Bronchial epithelial cell (primary cell): ENCODE data around the gene FHDC1. TPM values are rescaled to one million over a fixed set of nuclear protein-coding genes. Genes with fewer than 3 reads are reported as not detected.

Source experiments
- DNase-seq: peaks from one replicate; pipeline ENCODE4 v3.0.0-alpha.2; 2010; ENCODE audit warnings: low read depth
- FAIRE-seq: peaks from 2 replicates; lab custom pipeline; 2011; peaks lifted over from hg19 to GRCh38; lab: Jason Lieb, UNC
- H3K27me3 ChIP-seq: 2 replicates; pipeline ENCODE4 v1.5.1; 2011; ENCODE audit warnings: low read length; ENCODE audit not compliant: control insufficient read depth, insufficient read depth
- H3K36me3 ChIP-seq: 2 replicates; pipeline ENCODE4 v1.5.1; 2011; ENCODE audit warnings: low read length; ENCODE audit not compliant: control insufficient read depth, insufficient read depth
- H3K4me3 ChIP-seq: 2 replicates; pipeline ENCODE4 v1.5.1; 2011; ENCODE audit warnings: mild to moderate bottlenecking, low read depth, low read length, control low read depth
- total RNA-seq: library from RNA; depleted of rRNA; stranded (reverse); fragments of >200 nt; gene quantifications from 2 replicates; pipeline ENCODE4 v1.2.1, GENCODE V29; 2014
- TF ChIP-seq, protein P1 (sequence below): IDR thresholded peaks from 2 replicates; pipeline ENCODE4 v1.5.1; 2011; ENCODE audit warnings: mild to moderate bottlenecking, moderate library complexity, low read length, control low read depth, inconsistent platforms; ENCODE audit not compliant: insufficient read depth, severe bottlenecking

The FHDC1 gene
- total RNA-seq, 1 donor from 2014 or later = 0.53 TPM

DNA sequence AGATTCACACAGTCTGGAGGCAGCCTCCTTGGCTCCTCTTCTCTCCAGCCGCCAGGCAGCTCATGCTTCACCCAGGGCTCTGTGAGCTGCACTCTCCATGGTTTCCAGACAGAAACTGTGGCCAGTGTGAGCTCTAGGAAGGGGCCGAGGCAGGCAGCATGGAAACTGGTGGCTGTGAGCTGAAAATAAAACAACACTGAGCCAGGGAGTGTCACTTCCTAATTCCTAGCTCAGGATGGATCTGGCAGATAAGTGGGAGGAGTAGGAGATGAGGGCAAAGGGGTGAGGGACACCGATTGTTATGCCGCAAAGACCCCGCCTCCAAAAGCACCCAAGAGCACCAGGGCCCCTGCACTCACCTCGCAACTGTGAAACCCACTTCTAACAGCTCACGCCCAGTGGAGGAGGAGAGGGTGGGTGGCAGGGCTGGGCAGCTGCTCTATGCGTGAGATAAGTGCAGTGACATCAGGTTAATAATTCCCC, 69.8 kb downstream of the FHDC1 start:
- Histone ChIP-seq H3K36me3 (no peaks in the 10 kb centered on the region), H3K27me3 (no peaks in the 10 kb centered on the region), H3K4me3 (no peak overlapping the region)
- TF ChIP-seq, protein P1, sequence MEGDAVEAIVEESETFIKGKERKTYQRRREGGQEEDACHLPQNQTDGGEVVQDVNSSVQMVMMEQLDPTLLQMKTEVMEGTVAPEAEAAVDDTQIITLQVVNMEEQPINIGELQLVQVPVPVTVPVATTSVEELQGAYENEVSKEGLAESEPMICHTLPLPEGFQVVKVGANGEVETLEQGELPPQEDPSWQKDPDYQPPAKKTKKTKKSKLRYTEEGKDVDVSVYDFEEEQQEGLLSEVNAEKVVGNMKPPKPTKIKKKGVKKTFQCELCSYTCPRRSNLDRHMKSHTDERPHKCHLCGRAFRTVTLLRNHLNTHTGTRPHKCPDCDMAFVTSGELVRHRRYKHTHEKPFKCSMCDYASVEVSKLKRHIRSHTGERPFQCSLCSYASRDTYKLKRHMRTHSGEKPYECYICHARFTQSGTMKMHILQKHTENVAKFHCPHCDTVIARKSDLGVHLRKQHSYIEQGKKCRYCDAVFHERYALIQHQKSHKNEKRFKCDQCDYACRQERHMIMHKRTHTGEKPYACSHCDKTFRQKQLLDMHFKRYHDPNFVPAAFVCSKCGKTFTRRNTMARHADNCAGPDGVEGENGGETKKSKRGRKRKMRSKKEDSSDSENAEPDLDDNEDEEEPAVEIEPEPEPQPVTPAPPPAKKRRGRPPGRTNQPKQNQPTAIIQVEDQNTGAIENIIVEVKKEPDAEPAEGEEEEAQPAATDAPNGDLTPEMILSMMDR = no peak
- FAIRE-seq = no peak
- no peak for DNase-seq

DNA sequence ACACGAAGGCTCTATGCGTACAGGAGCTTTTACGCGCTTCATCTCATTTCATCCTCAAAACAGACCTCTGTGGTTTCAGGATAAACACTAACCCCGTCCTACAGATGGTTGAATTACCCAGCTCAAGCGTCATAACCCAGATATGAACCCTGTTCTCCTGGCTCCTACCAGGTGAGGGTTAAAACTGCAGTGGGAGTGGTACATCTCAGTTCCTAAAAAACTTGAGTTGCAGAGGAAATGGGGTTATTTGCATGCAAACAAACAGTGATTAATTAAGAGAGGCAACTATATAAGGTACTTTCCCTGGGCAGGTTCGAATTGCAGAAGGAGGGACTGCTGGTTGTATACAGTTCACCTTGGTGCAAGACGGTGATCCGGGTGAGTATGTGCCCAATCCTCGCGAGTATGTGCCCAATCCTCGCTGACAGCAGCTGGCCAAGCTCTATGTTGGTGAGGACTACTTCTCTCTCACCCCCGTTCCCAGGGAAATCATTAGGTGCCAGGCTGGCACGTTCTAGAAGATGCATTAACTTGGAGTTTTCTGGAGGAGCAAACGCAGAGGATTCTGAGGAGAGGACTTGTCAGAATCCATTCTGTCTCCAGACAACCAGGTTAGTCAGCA, 72.6 kb downstream of the FHDC1 start:
- FAIRE-seq (no peak), DNase-seq (no peak)
- TF ChIP-seq, protein P1 = no peak
- Histone ChIP-seq H3K36me3 (no peaks in the 10 kb centered on the region), H3K4me3 (no peak overlapping the region), H3K27me3 (no peaks in the 10 kb centered on the region)

DNA sequence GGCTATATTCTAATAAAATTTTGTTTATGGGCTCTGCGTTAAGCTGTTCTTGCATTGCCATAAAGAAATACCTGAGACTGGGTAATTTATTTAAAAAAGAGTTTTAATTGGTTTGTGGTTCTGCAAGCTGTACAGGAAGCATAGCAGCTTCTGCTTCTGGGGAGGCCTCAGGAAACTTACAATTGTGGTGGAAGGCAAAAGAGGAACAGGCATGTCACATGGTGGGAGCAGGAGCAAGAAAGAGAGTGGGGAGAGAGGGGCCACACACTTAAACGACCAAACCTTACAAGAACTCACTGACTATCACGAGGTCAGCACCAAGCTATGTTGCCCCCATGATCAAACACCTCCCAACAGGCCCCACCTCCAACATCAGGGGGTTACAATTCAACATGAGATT, 74.0 kb downstream of the FHDC1 start:
- Histone ChIP-seq H3K27me3 (no peaks in the 10 kb centered on the region), H3K4me3 (no peak overlapping the region), H3K36me3 (no peaks in the 10 kb centered on the region)
- TF ChIP-seq, protein P1 = no peak
- DNase-seq (no peak), FAIRE-seq (no peak)

DNA sequence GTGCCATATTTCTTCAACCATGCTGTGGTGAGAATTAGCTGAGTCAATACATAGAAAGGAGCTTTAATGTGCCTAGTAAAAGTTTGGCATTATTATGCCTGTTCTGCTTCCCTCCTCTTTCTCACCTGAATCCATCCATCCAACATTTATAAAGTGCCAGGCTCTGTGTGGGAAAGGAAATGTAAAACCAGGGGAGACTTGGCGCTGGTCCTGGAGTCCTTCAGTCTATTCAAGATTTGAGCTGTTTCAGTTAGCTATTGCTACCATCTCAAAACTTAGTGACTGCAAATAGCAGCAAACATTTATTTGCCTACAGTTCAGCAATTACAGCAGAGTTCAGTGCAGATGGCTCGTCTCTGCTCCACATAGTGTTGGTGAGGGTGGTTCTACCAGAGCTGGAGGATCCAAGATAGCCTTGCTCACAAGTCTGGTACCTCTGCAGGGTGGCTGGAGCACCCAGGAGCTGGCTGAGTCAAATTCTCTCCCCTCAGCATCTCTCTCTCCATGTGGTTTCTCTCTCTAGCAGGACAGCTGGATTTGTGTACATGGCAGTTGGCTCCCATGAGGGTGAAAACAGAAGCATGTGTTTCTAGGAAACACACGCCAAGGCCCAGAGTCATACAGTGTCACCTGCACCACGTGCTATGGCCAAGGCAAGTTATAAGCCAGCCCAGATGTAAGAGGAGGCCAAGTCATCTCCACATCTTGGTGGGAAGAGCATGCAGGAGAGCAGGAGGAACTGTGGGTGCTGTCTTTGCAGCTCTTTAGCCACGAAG, 77.3 kb downstream of the FHDC1 start:
- no peaks in the 10 kb centered on the region for H3K27me3 ChIP-seq

DNA sequence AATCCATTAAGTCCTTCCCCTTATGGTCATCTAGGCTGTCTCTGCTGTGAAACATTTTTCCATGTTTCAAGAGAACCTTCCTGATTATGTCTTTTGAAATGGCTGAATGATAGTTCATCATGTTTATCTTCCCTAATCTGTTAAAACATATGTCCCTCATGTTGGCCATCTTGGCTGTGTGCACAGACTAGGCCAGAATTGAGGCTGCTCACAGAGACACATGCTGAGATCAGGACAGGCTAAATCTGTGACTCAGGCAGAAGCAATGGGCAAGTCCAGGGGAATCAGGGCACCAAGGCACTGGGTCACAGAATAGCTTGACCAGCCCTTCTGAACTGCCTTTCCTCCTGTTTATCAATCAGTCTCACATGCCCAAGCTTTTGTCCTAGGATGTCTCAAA, 78.3 kb downstream of the FHDC1 start:
- TF ChIP-seq, protein P1 = no peak
- no peaks in the 10 kb centered on the region for H3K27me3 ChIP-seq
- no peaks in the 10 kb centered on the region for H3K36me3 ChIP-seq
- DNase-seq (no peak), FAIRE-seq (peak; percentile 58)
- no peak overlapping the region for H3K4me3 ChIP-seq

More for the DNA sequence above, 77.3 kb downstream of the FHDC1 start:
- TF ChIP-seq, protein P1 = no peak
- no peak for FAIRE-seq
- DNase-seq = no peak
- Histone ChIP-seq H3K4me3 (no peak overlapping the region), H3K36me3 (no peaks in the 10 kb centered on the region)
